Chondrocyte (in vitro differentiated cells): ENCODE results near the gene POLR3H. TPM values are rescaled to one million over a fixed set of nuclear protein-coding genes. Genes with fewer than 3 reads are reported as not detected.
A peak's percentile ranks its signal among the peaks of the same experiment; 100 is the strongest.

ENCODE experiments used
- DNase-seq: peaks from one replicate; pipeline ENCODE4 v3.0.0; 2021; ENCODE audit warnings: mixed read lengths, low spot score
- H3K27ac Mint-ChIP-seq: one replicate; pipeline ENCODE4 v1.8.0; 2021; ENCODE audit warnings: mild to moderate bottlenecking, moderate library complexity, mixed read lengths; ENCODE audit not compliant: unreplicated experiment
- H3K27me3 Mint-ChIP-seq: 2 replicates; pipeline ENCODE4 v1.8.0; 2021; ENCODE audit warnings: low read depth, mixed read lengths
- H3K36me3 Mint-ChIP-seq: 2 replicates; pipeline ENCODE4 v1.8.0; 2021; ENCODE audit warnings: low read depth, mixed read lengths
- H3K4me1 Mint-ChIP-seq: 2 replicates; pipeline ENCODE4 v1.8.0; 2021; ENCODE audit warnings: low read depth, mild to moderate bottlenecking, mixed read lengths
- H3K4me3 Mint-ChIP-seq: one replicate; pipeline ENCODE4 v1.8.0; 2021; ENCODE audit warnings: mild to moderate bottlenecking, moderate library complexity, mixed read lengths; ENCODE audit not compliant: unreplicated experiment
- H3K9me3 Mint-ChIP-seq: 2 replicates; pipeline ENCODE4 v1.8.0; 2021; ENCODE audit warnings: low read depth, mixed read lengths
- total RNA-seq: library from RNA; stranded (reverse); gene quantifications from 3 replicates; pipeline ENCODE4 v1.2.1, GENCODE V29; 2021
- TF ChIP-seq, protein P1 (sequence below): fragments of 200-600 bp; sonication (generic); IDR thresholded peaks from 2 replicates; pipeline ENCODE4 v1.5.0; 2021; ENCODE audit warnings: antibody characterized with exemption, mild to moderate bottlenecking, moderate library complexity

The POLR3H gene
- total RNA-seq, 1 donor from 2014 or later, result 41.5 TPM

DNA sequence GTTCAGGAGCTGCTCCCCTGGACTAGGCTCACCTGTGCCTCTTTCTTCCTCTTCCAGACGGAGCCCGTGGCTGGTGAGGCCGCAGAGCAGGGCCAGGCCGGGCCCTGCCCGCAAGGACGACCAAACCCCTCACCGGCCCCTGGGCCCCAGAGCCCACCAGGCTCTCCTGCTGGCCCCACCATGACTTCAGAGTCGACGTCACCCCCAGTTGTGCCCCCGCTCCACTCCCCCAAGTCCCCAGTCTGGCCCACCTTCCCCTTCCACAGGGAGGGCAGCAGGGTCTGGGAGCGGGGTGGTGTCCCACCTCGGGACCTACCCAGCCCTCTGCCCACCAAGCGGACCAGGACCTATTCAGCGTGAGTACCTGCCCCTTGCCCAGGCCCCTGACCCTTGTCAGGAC, 27.5 kb upstream of the POLR3H start:
- H3K4me1 Mint-ChIP-seq, result peaks cover 29% of the 10 kb centered on the region
- DNase-seq, result no peak
- no peaks in the 10 kb centered on the region for H3K27me3 Mint-ChIP-seq
- H3K27ac Mint-ChIP-seq, result no peak overlapping the region
- H3K9me3 Mint-ChIP-seq, result no peaks in the 10 kb centered on the region
- H3K36me3 Mint-ChIP-seq, result peaks cover 6% of the 10 kb centered on the region
- TF ChIP-seq, protein P1, sequence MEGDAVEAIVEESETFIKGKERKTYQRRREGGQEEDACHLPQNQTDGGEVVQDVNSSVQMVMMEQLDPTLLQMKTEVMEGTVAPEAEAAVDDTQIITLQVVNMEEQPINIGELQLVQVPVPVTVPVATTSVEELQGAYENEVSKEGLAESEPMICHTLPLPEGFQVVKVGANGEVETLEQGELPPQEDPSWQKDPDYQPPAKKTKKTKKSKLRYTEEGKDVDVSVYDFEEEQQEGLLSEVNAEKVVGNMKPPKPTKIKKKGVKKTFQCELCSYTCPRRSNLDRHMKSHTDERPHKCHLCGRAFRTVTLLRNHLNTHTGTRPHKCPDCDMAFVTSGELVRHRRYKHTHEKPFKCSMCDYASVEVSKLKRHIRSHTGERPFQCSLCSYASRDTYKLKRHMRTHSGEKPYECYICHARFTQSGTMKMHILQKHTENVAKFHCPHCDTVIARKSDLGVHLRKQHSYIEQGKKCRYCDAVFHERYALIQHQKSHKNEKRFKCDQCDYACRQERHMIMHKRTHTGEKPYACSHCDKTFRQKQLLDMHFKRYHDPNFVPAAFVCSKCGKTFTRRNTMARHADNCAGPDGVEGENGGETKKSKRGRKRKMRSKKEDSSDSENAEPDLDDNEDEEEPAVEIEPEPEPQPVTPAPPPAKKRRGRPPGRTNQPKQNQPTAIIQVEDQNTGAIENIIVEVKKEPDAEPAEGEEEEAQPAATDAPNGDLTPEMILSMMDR, result no peak
- H3K4me3 Mint-ChIP-seq, result no peak overlapping the region

DNA sequence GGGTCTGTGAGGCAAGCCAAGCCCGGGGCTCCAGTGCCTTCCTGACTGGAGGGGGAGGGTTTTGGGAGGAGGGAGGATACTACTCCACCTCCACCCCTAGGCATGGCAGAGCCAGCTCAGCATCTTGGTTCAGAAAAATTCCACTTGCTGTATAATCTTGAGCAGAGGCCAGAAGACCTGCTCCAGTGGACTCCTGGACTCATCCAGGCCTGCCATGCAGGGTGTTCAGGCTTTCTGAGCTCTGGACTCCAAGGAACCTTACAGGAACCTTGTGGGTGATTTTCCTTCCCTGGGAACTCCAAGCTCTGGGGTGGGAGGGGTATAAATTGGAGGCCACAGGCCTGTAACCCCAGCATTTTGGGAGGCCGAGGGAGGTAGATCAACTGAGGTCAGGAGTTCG, 26.0 kb upstream of the POLR3H start:
- Mint-ChIP-seq H3K9me3 (no peaks in the 10 kb centered on the region), H3K27me3 (no peaks in the 10 kb centered on the region), H3K27ac (no peak overlapping the region), H3K4me1 (peaks cover 36% of the 10 kb centered on the region), H3K36me3 (peaks cover 4% of the 10 kb centered on the region), H3K4me3 (no peak overlapping the region)
- no peak for DNase-seq
- TF ChIP-seq, protein P1, result no peak

DNA sequence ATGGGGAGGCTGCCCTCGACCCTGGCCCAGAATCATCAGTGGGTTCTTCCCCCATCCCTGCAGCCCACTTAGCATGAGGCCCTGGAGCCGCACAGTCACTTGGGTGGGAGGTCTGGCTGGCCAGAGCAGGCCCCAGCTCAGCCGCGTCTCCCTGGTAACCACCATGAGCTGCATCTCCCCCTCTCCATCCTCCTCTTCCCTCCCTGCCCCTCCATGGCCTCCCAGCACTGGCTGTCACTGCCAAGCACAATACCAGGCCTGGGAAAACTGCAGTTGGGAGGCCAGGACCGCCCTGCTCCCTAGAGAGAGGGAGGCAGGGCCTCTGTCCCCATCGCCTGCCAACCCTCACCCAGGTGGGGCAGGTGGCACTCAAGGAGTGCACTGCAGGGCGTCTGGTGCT, 24.5 kb upstream of the POLR3H start:
- no peaks in the 10 kb centered on the region for H3K27me3 Mint-ChIP-seq

DNA sequence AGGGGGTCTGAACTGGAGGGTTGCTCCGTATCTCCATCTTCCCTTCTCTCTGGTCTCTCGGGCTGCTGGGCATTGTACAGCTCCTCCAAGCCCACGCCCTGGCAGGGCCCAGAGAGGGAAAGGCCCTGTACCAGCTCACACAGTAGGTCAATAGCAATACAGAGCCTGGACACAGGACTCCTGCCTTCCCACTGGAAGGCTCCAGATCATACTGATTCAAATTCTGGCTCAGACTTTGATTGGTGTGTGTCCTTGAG, 23.2 kb upstream of the POLR3H start:
- TF ChIP-seq, protein P1, result no peak
- no peak for DNase-seq
- Mint-ChIP-seq H3K4me1 (peaks cover 63% of the 10 kb centered on the region), H3K27me3 (no peaks in the 10 kb centered on the region), H3K9me3 (no peaks in the 10 kb centered on the region), H3K36me3 (peaks cover 2% of the 10 kb centered on the region), H3K27ac (no peak overlapping the region), H3K4me3 (no peak overlapping the region)

More for the DNA sequence above, 24.5 kb upstream of the POLR3H start:
- peaks cover 50% of the 10 kb centered on the region for H3K4me1 Mint-ChIP-seq
- no peak overlapping the region for H3K4me3 Mint-ChIP-seq
- H3K36me3 Mint-ChIP-seq, result peaks cover 4% of the 10 kb centered on the region
- TF ChIP-seq, protein P1, result no peak
- H3K27ac Mint-ChIP-seq, result peak overlapping the region; percentile 85
- no peaks in the 10 kb centered on the region for H3K9me3 Mint-ChIP-seq
- no peak for DNase-seq

DNA sequence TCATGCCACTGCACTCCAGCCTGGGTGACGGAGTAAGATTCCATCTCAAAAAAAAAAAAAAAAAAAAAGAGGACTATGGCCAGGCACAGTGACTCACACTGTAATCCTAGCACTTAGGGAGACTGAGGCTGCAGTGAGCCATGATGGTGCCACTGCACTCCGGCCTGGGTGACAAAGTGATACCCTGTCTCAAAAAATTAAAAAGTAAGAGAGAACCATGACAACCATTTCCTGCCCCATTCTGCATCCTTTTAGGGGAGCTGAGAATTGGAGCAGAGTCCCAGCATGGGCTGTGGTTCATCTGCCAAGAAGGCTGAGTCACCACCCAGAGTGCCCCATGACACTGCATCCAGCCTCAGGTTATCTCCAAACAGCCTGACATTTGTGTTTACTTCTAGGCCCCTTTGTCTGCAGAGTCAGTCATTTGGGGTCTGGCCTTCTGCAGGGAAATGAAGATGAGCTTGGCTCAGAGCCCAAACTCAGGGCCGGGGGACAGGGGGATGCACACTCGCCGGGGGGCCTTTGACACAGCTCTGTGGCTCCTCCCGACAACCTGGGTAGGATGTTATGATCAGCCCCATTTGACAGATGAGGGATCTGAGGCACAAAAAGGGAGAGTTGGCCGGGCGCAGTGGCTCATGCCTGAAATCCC, 21.3 kb upstream of the POLR3H start:
- DNase-seq, result no peak
- Mint-ChIP-seq H3K4me3 (no peak overlapping the region), H3K27ac (peak overlapping the region; percentile 94), H3K27me3 (no peaks in the 10 kb centered on the region), H3K36me3 (no peaks in the 10 kb centered on the region), H3K4me1 (peaks cover 82% of the 10 kb centered on the region), H3K9me3 (no peaks in the 10 kb centered on the region)
- TF ChIP-seq, protein P1, result no peak
